SK-N-SH treated with all-trans-retinoic acid at 6 μM for 48 hours (cell line): ENCODE measurements around the gene LAMP2.

Source experiments
- ATAC-seq: fragments of 200-7000 bp; cut with Tn5 transposase; 3 replicates; pipeline ENCODE4 v1.9.1; 2020; ENCODE audit warnings: mild to moderate bottlenecking, moderate library complexity
- ARNTL ChIP-seq: fragments of 450-650 bp; formaldehyde crosslinking; IDR thresholded peaks from 2 replicates; pipeline ENCODE4 v1.5.0; 2020; ENCODE audit warnings: low read depth, mild to moderate bottlenecking, moderate library complexity, borderline replicate concordance
- BACH2 ChIP-seq: fragments of 250-450 bp; sonication (Bioruptor Pico); IDR thresholded peaks from 2 replicates; pipeline ENCODE4 v1.9.0; 2021; ENCODE audit warnings: mild to moderate bottlenecking, borderline replicate concordance
- CSDC2 ChIP-seq: fragments of 250-450 bp; sonication (Bioruptor Pico); IDR thresholded peaks from 2 replicates; pipeline ENCODE4 v1.5.0; 2020; ENCODE audit warnings: mild to moderate bottlenecking, moderate library complexity
- ESRRG ChIP-seq: fragments of 250-450 bp; sonication (Bioruptor Pico); IDR thresholded peaks from 2 replicates; pipeline ENCODE4 v1.6.1; 2021; ENCODE audit warnings: mild to moderate bottlenecking
- GLIS3 ChIP-seq: fragments of 250-450 bp; sonication (Bioruptor Pico); IDR thresholded peaks from 2 replicates; pipeline ENCODE4 v1.5.0; 2020; ENCODE audit warnings: mild to moderate bottlenecking, moderate library complexity
- ISL1 ChIP-seq: fragments of 250-450 bp; sonication (Bioruptor Pico); IDR thresholded peaks from 2 replicates; pipeline ENCODE4 v2.1.2; 2022; ENCODE audit warnings: mild to moderate bottlenecking, moderate library complexity
- OSR1 ChIP-seq: fragments of 250-450 bp; sonication (Bioruptor Pico); IDR thresholded peaks from 2 replicates; pipeline ENCODE4 v1.8.0; 2022; ENCODE audit warnings: moderate library complexity, mild to moderate bottlenecking, inconsistent platforms
- PPARA ChIP-seq: fragments of 250-450 bp; sonication (Bioruptor Pico); IDR thresholded peaks from 2 replicates; pipeline ENCODE4 v1.5.0; 2020; ENCODE audit warnings: mild to moderate bottlenecking, borderline replicate concordance
- RARB ChIP-seq: fragments of 250-450 bp; sonication (Bioruptor Pico); IDR thresholded peaks from 2 replicates; pipeline ENCODE4 v1.8.0; 2021; ENCODE audit warnings: mild to moderate bottlenecking, moderate library complexity
- SNAI2 ChIP-seq: fragments of 250-450 bp; sonication (Bioruptor Pico); IDR thresholded peaks from 2 replicates; pipeline ENCODE4 v1.5.0; 2020; ENCODE audit warnings: mild to moderate bottlenecking, moderate library complexity
- TCF4 ChIP-seq: fragments of 250-450 bp; sonication (Bioruptor Pico); IDR thresholded peaks from 2 replicates; pipeline ENCODE4 v1.8.0; 2021; ENCODE audit warnings: mild to moderate bottlenecking, moderate library complexity, borderline replicate concordance
- ZC3H10 ChIP-seq: fragments of 250-450 bp; sonication (Bioruptor Pico); IDR thresholded peaks from 2 replicates; pipeline ENCODE4 v1.5.1; 2021; ENCODE audit warnings: mild to moderate bottlenecking, moderate library complexity
- ZFP3 ChIP-seq: fragments of 250-450 bp; sonication (Bioruptor Pico); IDR thresholded peaks from 2 replicates; pipeline ENCODE4 v1.5.0; 2020; ENCODE audit warnings: mild to moderate bottlenecking, moderate library complexity
- ZFP30 ChIP-seq: fragments of 450-650 bp; formaldehyde crosslinking; IDR thresholded peaks from 2 replicates; pipeline ENCODE4 v1.5.0; 2022; ENCODE audit warnings: mild to moderate bottlenecking, moderate library complexity
- ZNF565 ChIP-seq: fragments of 450-650 bp; formaldehyde crosslinking; conservative IDR thresholded peaks from 2 replicates; pipeline ENCODE4 v1.5.0; 2020; ENCODE audit warnings: low read depth, mild to moderate bottlenecking, moderate library complexity
- TF ChIP-seq, protein P1 (sequence below): fragments of 250-450 bp; sonication (Bioruptor Pico); IDR thresholded peaks from 2 replicates; pipeline ENCODE4 v1.5.1; 2021; ENCODE audit warnings: mild to moderate bottlenecking, moderate library complexity
- TF ChIP-seq, protein P2 (sequence below): fragments of 250-450 bp; sonication (Bioruptor Pico); IDR thresholded peaks from 2 replicates; pipeline ENCODE4 v1.8.0; 2020; ENCODE audit warnings: mild to moderate bottlenecking, moderate library complexity, borderline replicate concordance
- TF ChIP-seq, protein P3 (sequence below): fragments of 250-450 bp; sonication (Bioruptor Pico); IDR thresholded peaks from 2 replicates; pipeline ENCODE4 v1.5.0; 2020; ENCODE audit warnings: mild to moderate bottlenecking, moderate library complexity
- TF ChIP-seq, protein P4 (sequence below): fragments of 250-450 bp; sonication (Bioruptor Pico); IDR thresholded peaks from 2 replicates; pipeline ENCODE4 v1.8.0; 2021; ENCODE audit warnings: low read depth, mild to moderate bottlenecking, moderate library complexity, borderline replicate concordance

Gene LAMP2

DNA sequence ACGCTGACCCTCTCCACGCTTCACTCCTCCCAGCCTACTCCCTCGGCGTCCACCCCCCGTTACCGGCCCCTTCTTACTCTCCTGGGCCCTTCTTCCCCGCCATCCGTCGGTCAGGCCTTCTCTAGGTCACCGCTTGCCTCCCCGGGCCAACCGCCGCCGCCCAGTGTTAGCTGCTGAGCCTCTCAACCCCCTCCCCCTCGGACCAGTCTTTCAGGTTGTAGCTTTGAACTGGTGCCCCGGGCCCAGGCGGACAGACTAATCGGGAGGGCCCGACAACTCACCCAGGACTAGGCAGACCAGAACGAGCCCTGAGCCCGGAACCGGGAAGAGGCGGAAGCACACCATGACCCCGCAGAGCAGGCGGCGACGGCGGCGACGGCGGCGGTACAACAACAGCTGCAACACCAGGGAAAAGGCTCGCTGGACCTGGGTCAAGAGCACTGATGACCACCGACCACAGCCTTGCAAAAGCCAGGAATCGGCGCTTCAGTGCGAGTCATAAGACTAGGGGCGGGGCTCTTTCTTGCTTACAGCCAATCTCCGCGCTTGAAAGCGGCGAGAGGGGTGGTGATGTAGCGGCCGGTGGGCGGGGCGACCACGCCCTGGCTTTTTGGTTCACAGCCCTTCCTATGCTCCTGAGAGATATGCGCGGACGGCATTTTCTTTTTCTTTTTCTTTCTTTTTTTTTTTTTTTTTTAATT, at the start of gene LAMP2:
Gene LAMP2 (minus strand): TSS at position 472 of the 701 bp plus-strand sequence. CDS start 127 bp downstream, at position 345.
- ATAC-seq, result peak; percentile 97
- TF ChIP-seq ARNTL (CRISPR knock-in tag), result no peak
- no peak for TF ChIP-seq BACH2 (CRISPR knock-in tag)
- TF ChIP-seq ZFP30, result no peak
- no peak for TF ChIP-seq GLIS3 (CRISPR knock-in tag)
- no peak for TF ChIP-seq RARB (CRISPR knock-in tag)
- TF ChIP-seq, protein P1, sequence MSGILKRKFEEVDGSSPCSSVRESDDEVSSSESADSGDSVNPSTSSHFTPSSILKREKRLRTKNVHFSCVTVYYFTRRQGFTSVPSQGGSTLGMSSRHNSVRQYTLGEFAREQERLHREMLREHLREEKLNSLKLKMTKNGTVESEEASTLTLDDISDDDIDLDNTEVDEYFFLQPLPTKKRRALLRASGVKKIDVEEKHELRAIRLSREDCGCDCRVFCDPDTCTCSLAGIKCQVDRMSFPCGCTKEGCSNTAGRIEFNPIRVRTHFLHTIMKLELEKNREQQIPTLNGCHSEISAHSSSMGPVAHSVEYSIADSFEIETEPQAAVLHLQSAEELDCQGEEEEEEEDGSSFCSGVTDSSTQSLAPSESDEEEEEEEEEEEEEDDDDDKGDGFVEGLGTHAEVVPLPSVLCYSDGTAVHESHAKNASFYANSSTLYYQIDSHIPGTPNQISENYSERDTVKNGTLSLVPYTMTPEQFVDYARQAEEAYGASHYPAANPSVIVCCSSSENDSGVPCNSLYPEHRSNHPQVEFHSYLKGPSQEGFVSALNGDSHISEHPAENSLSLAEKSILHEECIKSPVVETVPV (CRISPR knock-in tag), result no peak
- TF ChIP-seq ISL1 (CRISPR knock-in tag), result no peak
- no peak for TF ChIP-seq ZC3H10 (CRISPR knock-in tag)
- TF ChIP-seq ZFP3 (CRISPR knock-in tag), result no peak

DNA sequence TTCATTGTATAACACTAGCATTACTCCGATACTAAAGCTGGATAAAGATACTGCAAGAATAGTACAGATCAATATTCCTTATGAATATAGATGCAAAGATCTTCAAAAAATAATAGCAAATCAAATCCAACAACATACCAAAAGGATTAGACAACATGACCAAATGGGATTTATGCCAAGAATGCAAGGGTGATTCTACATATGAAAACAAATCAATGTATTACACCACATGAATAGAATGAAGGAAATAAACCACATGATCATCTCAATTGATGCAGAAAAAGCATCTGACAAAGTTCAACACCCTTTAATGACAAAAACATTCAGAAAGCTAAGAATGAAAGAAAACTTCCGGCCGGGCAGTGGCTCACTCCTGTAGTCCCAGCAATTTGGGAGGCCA, 48.8 kb upstream of the LAMP2 start:
- TF ChIP-seq ZFP30 (no peak), CSDC2 (no peak), PPARA (CRISPR knock-in tag) (no peak), ARNTL (CRISPR knock-in tag) (no peak), ESRRG (no peak), ISL1 (CRISPR knock-in tag) (peak; percentile 11; the same call in 1 of the 2 replicates), OSR1 (no peak), ZNF565 (CRISPR knock-in tag) (no peak)
- TF ChIP-seq, protein P2, sequence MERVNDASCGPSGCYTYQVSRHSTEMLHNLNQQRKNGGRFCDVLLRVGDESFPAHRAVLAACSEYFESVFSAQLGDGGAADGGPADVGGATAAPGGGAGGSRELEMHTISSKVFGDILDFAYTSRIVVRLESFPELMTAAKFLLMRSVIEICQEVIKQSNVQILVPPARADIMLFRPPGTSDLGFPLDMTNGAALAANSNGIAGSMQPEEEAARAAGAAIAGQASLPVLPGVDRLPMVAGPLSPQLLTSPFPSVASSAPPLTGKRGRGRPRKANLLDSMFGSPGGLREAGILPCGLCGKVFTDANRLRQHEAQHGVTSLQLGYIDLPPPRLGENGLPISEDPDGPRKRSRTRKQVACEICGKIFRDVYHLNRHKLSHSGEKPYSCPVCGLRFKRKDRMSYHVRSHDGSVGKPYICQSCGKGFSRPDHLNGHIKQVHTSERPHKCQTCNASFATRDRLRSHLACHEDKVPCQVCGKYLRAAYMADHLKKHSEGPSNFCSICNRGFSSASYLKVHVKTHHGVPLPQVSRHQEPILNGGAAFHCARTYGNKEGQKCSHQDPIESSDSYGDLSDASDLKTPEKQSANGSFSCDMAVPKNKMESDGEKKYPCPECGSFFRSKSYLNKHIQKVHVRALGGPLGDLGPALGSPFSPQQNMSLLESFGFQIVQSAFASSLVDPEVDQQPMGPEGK (CRISPR knock-in tag), result no peak
- ATAC-seq, result peak; percentile 34; the same call in 1 of the 3 replicates

DNA sequence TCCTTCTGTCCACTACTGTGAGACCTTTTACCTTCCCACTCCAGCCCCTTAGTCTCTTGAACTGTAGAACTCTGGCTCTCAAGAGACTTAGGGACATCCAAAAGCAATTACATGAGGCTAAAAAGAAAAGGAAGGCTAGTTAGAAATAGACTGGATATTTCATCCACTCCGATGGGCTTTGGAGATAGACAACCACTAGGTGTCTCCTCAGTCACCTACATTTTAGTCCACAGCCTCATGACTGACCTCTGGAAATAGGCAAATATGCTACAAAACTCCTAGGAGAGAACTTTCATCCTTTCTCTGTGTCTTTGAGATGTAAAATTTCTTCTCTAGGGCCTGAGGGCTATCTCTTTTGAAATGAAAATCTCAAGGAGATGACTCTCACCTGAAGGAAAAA, 45.1 kb upstream of the LAMP2 start:
- TF ChIP-seq, protein P1 (CRISPR knock-in tag), result no peak
- TF ChIP-seq TCF4 (CRISPR knock-in tag) (no peak), ZC3H10 (CRISPR knock-in tag) (no peak), CSDC2 (no peak), OSR1 (no peak), ARNTL (CRISPR knock-in tag) (no peak)
- TF ChIP-seq, protein P2 (CRISPR knock-in tag), result no peak
- TF ChIP-seq, protein P3, sequence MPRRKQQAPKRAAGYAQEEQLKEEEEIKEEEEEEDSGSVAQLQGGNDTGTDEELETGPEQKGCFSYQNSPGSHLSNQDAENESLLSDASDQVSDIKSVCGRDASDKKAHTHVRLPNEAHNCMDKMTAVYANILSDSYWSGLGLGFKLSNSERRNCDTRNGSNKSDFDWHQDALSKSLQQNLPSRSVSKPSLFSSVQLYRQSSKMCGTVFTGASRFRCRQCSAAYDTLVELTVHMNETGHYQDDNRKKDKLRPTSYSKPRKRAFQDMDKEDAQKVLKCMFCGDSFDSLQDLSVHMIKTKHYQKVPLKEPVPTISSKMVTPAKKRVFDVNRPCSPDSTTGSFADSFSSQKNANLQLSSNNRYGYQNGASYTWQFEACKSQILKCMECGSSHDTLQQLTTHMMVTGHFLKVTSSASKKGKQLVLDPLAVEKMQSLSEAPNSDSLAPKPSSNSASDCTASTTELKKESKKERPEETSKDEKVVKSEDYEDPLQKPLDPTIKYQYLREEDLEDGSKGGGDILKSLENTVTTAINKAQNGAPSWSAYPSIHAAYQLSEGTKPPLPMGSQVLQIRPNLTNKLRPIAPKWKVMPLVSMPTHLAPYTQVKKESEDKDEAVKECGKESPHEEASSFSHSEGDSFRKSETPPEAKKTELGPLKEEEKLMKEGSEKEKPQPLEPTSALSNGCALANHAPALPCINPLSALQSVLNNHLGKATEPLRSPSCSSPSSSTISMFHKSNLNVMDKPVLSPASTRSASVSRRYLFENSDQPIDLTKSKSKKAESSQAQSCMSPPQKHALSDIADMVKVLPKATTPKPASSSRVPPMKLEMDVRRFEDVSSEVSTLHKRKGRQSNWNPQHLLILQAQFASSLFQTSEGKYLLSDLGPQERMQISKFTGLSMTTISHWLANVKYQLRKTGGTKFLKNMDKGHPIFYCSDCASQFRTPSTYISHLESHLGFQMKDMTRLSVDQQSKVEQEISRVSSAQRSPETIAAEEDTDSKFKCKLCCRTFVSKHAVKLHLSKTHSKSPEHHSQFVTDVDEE (CRISPR knock-in tag), result no peak
- peak; percentile 93 for ATAC-seq

DNA sequence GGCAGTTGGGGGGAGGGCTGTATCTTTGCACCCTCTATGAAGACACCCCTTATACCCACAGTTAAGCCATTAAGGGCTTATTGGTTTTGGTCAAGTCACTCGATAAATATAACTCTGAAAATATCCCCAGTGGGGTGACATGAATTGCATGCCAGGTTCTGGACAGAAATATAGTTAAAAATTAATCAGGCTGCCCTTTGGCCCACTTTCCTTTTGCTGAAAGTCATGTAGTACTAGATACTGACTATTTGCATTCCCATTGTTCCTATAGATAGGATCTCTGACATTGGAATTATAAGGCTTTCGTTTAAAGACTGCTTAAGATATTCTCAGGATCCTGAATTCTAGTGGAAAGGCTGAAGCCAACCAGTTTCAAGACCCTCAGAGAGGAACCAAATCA, 43.5 kb upstream of the LAMP2 start:
- no peak for ATAC-seq
- TF ChIP-seq BACH2 (CRISPR knock-in tag) (no peak), ZFP30 (no peak), ISL1 (CRISPR knock-in tag) (no peak), ZNF565 (CRISPR knock-in tag) (no peak), RARB (CRISPR knock-in tag) (no peak), ZFP3 (CRISPR knock-in tag) (no peak), GLIS3 (CRISPR knock-in tag) (no peak), CSDC2 (no peak), SNAI2 (CRISPR knock-in tag) (no peak)
- TF ChIP-seq, protein P1 (CRISPR knock-in tag), result no peak
- TF ChIP-seq, protein P4, sequence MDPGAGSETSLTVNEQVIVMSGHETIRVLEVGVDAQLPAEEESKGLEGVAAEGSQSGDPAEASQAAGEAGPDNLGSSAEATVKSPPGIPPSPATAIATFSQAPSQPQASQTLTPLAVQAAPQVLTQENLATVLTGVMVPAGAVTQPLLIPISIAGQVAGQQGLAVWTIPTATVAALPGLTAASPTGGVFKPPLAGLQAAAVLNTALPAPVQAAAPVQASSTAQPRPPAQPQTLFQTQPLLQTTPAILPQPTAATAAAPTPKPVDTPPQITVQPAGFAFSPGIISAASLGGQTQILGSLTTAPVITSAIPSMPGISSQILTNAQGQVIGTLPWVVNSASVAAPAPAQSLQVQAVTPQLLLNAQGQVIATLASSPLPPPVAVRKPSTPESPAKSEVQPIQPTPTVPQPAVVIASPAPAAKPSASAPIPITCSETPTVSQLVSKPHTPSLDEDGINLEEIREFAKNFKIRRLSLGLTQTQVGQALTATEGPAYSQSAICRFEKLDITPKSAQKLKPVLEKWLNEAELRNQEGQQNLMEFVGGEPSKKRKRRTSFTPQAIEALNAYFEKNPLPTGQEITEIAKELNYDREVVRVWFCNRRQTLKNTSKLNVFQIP, result no peak
